Breast epithelium (tissue), 4 donors: Measurements from ENCODE around the gene MASP1. TPM values are rescaled to one million over a fixed set of nuclear protein-coding genes. Genes with fewer than 3 reads are reported as not detected.

Source experiments
- DNase-seq, 2 donors: peaks; one replicate each; pipeline ENCODE4 v3.0.0-alpha.2; 2019; ENCODE audit warnings: low spot score in 2 of 2
- H3K27ac ChIP-seq, 2 donors: fragments of 200-600 bp; sonication (generic) in 1 of 2; one replicate each; pipeline ENCODE4 v1.5.1; 2016 to 2019; ENCODE audit warnings: mild to moderate bottlenecking in 1 of 2
- H3K27me3 ChIP-seq, 2 donors: fragments of 200-600 bp; sonication (generic) in 1 of 2; one replicate each; pipeline versions ENCODE4 v1.5.1 to v1.6.0; 2017 to 2019; ENCODE audit warnings: control low read depth in 1 of 2, mild to moderate bottlenecking in 1 of 2
- H3K36me3 ChIP-seq: fragments of 200-600 bp; one replicate; pipeline ENCODE4 v1.5.1; 2019
- H3K4me1 ChIP-seq, 2 donors: fragments of 200-600 bp; sonication (generic); one replicate each; pipeline ENCODE4 v1.5.1; 2016 to 2019; ENCODE audit warnings: control low read depth in 1 of 2
- H3K4me3 ChIP-seq, 3 donors: fragments of 200-600 bp; sonication (generic); 1 replicate in 2 of 3; 2 replicates in 1 of 3; pipeline ENCODE4 v1.5.1; 2016 to 2019; ENCODE audit warnings: mild to moderate bottlenecking in 3 of 3, moderate library complexity in 2 of 3
- H3K9me3 ChIP-seq, 2 donors: fragments of 200-600 bp; sonication (generic) in 1 of 2; one replicate each; pipeline ENCODE4 v1.5.1; 2016 to 2019; ENCODE audit warnings: control low read depth in 1 of 2
- POLR2A ChIP-seq: fragments of 450-650 bp; IDR thresholded peaks from one replicate; pipeline ENCODE4 v1.6.1; 2016; ENCODE audit warnings: antibody characterized with exemption, mild to moderate bottlenecking, moderate library complexity
- POLR2AphosphoS5 ChIP-seq, 3 donors: sonication (generic); formaldehyde crosslinking; IDR thresholded peaks; one replicate each; pipeline ENCODE4 v1.6.1; 2017; ENCODE audit warnings: antibody characterized with exemption in 3 of 3
- intact Hi-C: fragments of 100-400 bp; cut with DNase I; formaldehyde crosslinking; loops from one replicate; pipeline ENCODE4 v1.15.1; 2023; ENCODE audit warnings: low total_unique reads
- total RNA-seq, 3 donors: library from RNA; depleted of rRNA; stranded (reverse); fragments of >200 nt; gene quantifications; one replicate each; pipeline ENCODE4 v1.1.0, GENCODE V29; 2016
- TF ChIP-seq, protein P1 (sequence below), 3 donors: fragments of 450-650 bp; IDR thresholded peaks; one replicate each; pipeline ENCODE4 v1.5.1; 2016 to 2017; ENCODE audit warnings: antibody characterized with exemption in 3 of 3, mild to moderate bottlenecking in 3 of 3, moderate library complexity in 3 of 3

The MASP1 gene
- total RNA-seq, 3 donors from 2014 or later, result 0.33 to 11.5 (median 1.3) TPM

GRCh38 chr3:187281191-187281714 is 10.3 kb downstream of the MASP1 start:
- TF ChIP-seq POLR2AphosphoS5 (IDR thresholded peaks at IDR 0.05) (no peak), POLR2A (no peak)
- TF ChIP-seq, protein P1, sequence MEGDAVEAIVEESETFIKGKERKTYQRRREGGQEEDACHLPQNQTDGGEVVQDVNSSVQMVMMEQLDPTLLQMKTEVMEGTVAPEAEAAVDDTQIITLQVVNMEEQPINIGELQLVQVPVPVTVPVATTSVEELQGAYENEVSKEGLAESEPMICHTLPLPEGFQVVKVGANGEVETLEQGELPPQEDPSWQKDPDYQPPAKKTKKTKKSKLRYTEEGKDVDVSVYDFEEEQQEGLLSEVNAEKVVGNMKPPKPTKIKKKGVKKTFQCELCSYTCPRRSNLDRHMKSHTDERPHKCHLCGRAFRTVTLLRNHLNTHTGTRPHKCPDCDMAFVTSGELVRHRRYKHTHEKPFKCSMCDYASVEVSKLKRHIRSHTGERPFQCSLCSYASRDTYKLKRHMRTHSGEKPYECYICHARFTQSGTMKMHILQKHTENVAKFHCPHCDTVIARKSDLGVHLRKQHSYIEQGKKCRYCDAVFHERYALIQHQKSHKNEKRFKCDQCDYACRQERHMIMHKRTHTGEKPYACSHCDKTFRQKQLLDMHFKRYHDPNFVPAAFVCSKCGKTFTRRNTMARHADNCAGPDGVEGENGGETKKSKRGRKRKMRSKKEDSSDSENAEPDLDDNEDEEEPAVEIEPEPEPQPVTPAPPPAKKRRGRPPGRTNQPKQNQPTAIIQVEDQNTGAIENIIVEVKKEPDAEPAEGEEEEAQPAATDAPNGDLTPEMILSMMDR (IDR thresholded peaks at IDR 0.05), result no peak
- intact Hi-C loops, result no loop called here
- H3K9me3 ChIP-seq, result no peaks in the 10 kb centered on the region
- H3K4me1 ChIP-seq, result no peaks in the 10 kb centered on the region
- no peak overlapping the region for H3K27ac ChIP-seq
- DNase-seq, result no peak
- no peak overlapping the region for H3K4me3 ChIP-seq
- no peaks in the 10 kb centered on the region for H3K36me3 ChIP-seq
- no peaks in the 10 kb centered on the region for H3K27me3 ChIP-seq

DNA sequence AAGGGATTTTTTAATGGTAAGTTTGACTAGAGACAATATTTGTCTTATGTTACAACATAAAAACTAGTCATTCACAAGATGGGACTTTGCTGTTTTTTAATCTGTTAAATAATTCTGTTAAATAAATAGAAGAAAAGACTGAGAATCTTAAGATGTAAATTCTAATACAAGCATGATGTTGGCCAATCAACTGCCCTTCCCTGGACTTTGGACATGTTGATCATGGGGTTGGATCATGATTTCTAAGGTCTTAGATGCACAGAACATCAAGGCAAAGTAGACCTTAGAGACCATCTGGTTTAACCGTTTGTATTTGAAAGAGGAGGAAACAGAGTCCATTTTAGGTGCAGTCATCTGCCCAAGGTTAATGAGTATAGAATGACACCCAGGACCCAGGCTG is 10.9 kb downstream of the MASP1 start:
- H3K27ac ChIP-seq, result no peak overlapping the region
- no peaks in the 10 kb centered on the region for H3K4me1 ChIP-seq
- no peaks in the 10 kb centered on the region for H3K27me3 ChIP-seq
- TF ChIP-seq POLR2A, result no peak
- no peak for TF ChIP-seq POLR2AphosphoS5 (IDR thresholded peaks at IDR 0.05)
- TF ChIP-seq, protein P1 (IDR thresholded peaks at IDR 0.05), result no peak
- H3K4me3 ChIP-seq, result no peak overlapping the region
- no peaks in the 10 kb centered on the region for H3K9me3 ChIP-seq
- DNase-seq, result no peak
- H3K36me3 ChIP-seq, result no peaks in the 10 kb centered on the region
- intact Hi-C loops, result no loop called here

GRCh38 chr3:187277129-187277462 is 14.4 kb downstream of the MASP1 start:
- no peak for DNase-seq
- H3K4me3 ChIP-seq, result no peak overlapping the region
- H3K36me3 ChIP-seq, result no peaks in the 10 kb centered on the region
- no peaks in the 10 kb centered on the region for H3K27me3 ChIP-seq
- intact Hi-C loops, result no loop called here
- TF ChIP-seq POLR2A (no peak), POLR2AphosphoS5 (IDR thresholded peaks at IDR 0.05) (no peak)
- TF ChIP-seq, protein P1 (IDR thresholded peaks at IDR 0.05), result no peak
- no peaks in the 10 kb centered on the region for H3K9me3 ChIP-seq
- no peak overlapping the region for H3K27ac ChIP-seq
- H3K4me1 ChIP-seq, result no peaks in the 10 kb centered on the region

DNA sequence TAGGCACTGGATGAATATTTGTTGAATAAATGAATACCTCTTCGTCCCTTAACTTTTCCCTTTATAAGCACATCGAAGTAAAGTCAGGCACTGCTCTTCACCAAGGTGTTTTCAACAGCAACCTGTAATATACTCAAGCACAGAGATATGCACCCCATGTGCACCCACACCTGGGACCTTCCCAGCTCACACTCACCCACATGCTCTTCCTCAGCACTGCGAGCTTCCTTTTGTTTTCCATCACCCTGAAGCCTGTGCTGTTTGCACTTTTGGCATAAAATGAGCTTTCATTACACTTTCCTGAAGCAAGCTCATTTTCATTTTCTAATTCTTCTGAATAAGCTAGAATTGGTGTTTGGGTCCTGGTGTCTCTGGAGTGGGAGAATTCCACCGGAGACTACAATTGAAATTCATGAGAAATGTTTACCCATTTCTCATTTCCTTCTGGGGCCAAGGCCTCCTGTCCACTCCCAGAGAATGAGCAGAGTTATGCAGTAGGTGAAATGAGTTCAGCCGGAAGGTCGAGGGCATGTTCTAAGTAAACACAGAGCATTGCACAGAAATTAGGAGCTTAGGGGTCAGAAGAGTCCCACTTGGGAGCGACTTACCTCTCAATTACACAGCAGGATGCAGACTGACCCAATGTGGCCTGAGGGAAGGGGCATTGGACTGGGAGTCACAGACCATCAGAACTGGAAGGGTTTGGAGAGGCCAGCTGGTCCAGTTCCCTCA is 15.0 kb downstream of the MASP1 start:
- Histone ChIP-seq H3K36me3 (no peaks in the 10 kb centered on the region), H3K4me3 (no peak overlapping the region), H3K27me3 (no peaks in the 10 kb centered on the region), H3K27ac (no peak overlapping the region), H3K9me3 (no peaks in the 10 kb centered on the region), H3K4me1 (no peaks in the 10 kb centered on the region)
- no peak for DNase-seq
- TF ChIP-seq POLR2A, result no peak
- TF ChIP-seq, protein P1 (IDR thresholded peaks at IDR 0.05), result no peak
- no peak for TF ChIP-seq POLR2AphosphoS5 (IDR thresholded peaks at IDR 0.05)
- intact Hi-C loops, result no loop called here

DNA sequence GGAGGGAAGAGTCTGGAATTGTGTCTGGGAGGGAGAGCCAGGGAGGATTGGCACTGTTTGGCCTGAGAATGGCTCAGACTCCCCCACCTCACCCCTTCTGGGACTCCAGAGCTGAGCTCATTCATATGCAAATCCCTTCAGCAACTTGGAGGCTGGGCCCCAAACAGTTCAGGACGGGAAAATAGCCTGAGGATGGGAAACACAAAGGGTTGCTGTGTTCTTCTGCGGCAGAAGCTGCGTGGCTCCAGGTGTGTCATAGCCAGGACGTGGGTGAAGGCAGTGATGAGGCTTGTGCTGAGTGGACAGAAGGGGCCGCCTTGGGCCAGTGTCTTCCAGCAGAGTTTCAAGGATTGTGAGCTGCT is 16.6 kb downstream of the MASP1 start:
- no peak for TF ChIP-seq POLR2AphosphoS5 (IDR thresholded peaks at IDR 0.05)
- TF ChIP-seq, protein P1 (IDR thresholded peaks at IDR 0.05), result no peak
- no peak for TF ChIP-seq POLR2A
- no peak overlapping the region for H3K27ac ChIP-seq
- H3K36me3 ChIP-seq, result no peaks in the 10 kb centered on the region
- intact Hi-C loops, result no loop called here
- no peak overlapping the region for H3K4me3 ChIP-seq
- peak in 1 of 2 donors; percentile 71 for DNase-seq
- H3K9me3 ChIP-seq, result peaks cover 0 to 2% of the 10 kb centered on the region in 2 donors
- no peaks in the 10 kb centered on the region for H3K4me1 ChIP-seq
- H3K27me3 ChIP-seq, result no peaks in the 10 kb centered on the region
